ENCODE results near the gene TEX55. TPM values are rescaled to one million over a fixed set of nuclear protein-coding genes. Genes with fewer than 3 reads are reported as not detected.
"Not testable (repeated sequence)": the region's sequence is repeated elsewhere in the genome, so short reads cannot be mapped to it uniquely, and the experiment has no call there.

Gene TEX55
- total RNA-seq, 2 donors from 2014 or later: not detected

DNA sequence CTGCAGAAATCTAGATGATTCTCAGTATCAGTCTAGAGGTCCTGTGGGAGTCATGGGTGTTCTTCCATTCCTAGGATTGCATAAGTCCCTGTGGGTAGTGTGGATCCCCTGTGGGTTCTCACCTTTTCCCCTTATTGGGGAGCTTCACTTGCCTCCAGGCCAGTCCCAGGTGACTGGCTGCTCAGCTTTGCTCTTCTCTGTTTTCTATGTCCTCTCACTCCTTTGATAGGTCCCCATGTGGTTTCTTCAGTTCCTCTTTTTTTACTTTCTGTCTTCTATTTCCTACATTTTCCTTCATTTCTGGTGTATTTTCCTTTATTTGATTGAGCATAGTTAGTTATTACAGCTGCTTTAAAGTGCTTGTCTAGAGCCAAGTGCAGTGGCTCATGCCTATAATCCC lies 10.9 kb downstream of the TEX55 start:
- intact Hi-C loops (cut with DNase I): no loop called here
- H3K36me3 ChIP-seq (replicated peaks in 1 of 2; ENCODE audit: insufficient read depth in 1 of 2, low read depth in 2 of 2): no peaks in the 10 kb centered on the region
- no peak overlapping the region for H3K4me3 ChIP-seq
- ATAC-seq (no peak), DNase-seq (no peak)
- H3K9me3 ChIP-seq: no peaks in the 10 kb centered on the region
- no peak for TF ChIP-seq POLR2A (IDR thresholded peaks at IDR 0.05)
- TF ChIP-seq, protein P1, sequence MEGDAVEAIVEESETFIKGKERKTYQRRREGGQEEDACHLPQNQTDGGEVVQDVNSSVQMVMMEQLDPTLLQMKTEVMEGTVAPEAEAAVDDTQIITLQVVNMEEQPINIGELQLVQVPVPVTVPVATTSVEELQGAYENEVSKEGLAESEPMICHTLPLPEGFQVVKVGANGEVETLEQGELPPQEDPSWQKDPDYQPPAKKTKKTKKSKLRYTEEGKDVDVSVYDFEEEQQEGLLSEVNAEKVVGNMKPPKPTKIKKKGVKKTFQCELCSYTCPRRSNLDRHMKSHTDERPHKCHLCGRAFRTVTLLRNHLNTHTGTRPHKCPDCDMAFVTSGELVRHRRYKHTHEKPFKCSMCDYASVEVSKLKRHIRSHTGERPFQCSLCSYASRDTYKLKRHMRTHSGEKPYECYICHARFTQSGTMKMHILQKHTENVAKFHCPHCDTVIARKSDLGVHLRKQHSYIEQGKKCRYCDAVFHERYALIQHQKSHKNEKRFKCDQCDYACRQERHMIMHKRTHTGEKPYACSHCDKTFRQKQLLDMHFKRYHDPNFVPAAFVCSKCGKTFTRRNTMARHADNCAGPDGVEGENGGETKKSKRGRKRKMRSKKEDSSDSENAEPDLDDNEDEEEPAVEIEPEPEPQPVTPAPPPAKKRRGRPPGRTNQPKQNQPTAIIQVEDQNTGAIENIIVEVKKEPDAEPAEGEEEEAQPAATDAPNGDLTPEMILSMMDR (IDR thresholded peaks at IDR 0.05): no peak
- no peak overlapping the region for H3K27ac ChIP-seq
- no peaks in the 10 kb centered on the region for H3K27me3 ChIP-seq
- H3K4me1 ChIP-seq: peaks cover 7% of the 10 kb centered on the region

DNA sequence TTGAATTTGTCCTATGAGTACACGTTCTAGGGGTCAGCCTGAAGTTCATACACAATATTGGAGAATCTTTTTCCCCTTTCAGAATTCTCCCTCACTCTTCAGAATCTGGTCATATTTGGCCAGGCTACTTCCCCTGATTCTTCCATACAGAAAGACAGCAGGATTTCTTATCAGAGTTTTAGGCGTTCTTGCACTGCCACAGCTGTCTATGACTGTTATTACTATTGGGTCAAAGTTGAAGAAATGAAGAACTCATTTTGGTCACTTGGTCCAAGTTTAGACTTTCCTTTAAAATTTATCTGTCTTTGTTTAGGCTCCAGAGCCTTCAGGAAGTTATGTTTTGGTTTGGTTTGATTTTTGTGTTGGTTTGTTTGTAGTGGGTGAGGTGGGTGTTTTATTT lies 12.0 kb downstream of the TEX55 start:
- Histone ChIP-seq H3K4me1 (peaks cover 7% of the 10 kb centered on the region), H3K27ac (no peak overlapping the region), H3K4me3 (no peak overlapping the region), H3K27me3 (no peaks in the 10 kb centered on the region), H3K36me3 (replicated peaks in 1 of 2; ENCODE audit: insufficient read depth in 1 of 2, low read depth in 2 of 2) (no peaks in the 10 kb centered on the region), H3K9me3 (peaks cover 0 to 2% (median 0%) of the 10 kb centered on the region in 3 donors)
- intact Hi-C loops (cut with DNase I): no loop called here
- no peak for TF ChIP-seq POLR2A (IDR thresholded peaks at IDR 0.05)
- TF ChIP-seq, protein P1 (IDR thresholded peaks at IDR 0.05): no peak
- WGBS, 2 donors: 66 to 70% methylated on average over 2 of the region's 2 CpGs
- DNase-seq (no peak), ATAC-seq (no peak)

DNA sequence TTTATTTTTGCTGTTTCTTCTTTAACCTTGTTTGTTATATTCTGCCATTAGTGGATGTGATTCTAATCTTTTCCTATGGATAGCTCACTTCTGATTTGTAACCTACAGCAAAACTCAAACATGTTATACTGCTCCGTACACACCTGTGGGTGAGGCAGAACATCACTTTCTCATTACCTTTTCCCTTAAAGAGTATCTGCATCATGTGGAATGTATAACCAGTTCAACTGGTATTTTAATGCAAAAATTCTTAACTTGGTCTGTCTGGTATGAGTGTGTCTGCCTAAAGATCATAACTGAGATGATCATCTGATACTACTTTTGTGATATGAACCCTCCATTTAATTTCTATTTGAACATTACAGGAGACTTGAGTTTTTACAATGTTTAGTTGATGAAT lies 14.4 kb downstream of the TEX55 start:
- no peak for DNase-seq
- H3K9me3 ChIP-seq: peaks cover 0 to 2% (median 0%) of the 10 kb centered on the region in 3 donors
- 33 to 43% methylated on average over 1 of the region's 1 CpG for WGBS, 2 donors
- H3K4me1 ChIP-seq: peaks cover 7% of the 10 kb centered on the region
- no peak for ATAC-seq
- intact Hi-C loops (cut with DNase I): no loop called here
- H3K4me3 ChIP-seq: no peak overlapping the region
- TF ChIP-seq, protein P1 (IDR thresholded peaks at IDR 0.05): no peak
- no peak for TF ChIP-seq POLR2A (IDR thresholded peaks at IDR 0.05)
- no peaks in the 10 kb centered on the region for H3K27me3 ChIP-seq
- no peak overlapping the region for H3K27ac ChIP-seq
- H3K36me3 ChIP-seq (replicated peaks in 1 of 2; ENCODE audit: insufficient read depth in 1 of 2, low read depth in 2 of 2): no peaks in the 10 kb centered on the region

DNA sequence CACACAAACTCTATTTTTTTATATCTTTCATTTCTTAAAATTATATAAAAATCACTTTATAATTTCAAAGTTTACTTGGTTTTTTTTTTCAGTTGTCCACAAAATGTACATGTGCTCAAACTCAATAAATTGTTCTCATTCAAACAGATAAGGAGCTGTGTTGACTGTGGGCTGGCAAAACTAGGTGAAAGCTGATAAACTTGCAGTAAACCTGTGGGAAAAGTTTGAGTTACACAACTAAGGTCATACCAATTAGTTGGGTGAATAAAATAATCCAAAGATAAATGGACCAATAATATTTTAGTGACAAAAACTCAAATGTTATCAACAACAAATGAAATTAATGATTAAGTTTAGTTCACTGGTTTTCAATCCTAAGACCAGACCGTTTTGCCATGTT lies 14.8 kb downstream of the TEX55 start:
- ATAC-seq: no peak
- intact Hi-C loops (cut with DNase I): no loop called here

DNA sequence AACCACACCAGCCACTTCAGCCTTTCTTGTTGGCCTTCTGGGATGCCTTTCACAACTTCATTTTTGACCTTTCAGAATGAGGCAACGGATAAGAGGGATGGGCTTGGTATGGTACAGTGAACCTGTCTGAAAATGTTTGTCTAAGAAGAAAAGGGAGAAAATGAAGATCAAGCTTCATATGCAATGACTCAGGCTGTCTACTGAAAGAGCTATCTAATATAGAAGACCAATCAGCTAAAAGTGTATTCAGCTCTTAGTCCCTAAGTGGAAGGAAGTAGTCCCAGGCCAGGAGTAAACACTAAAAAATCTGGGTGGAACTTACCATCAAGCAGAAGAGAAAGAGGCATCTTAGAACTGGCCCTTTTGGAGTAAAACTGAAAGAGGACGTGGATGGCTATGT lies 15.3 kb downstream of the TEX55 start:
- Histone ChIP-seq H3K27me3 (no peaks in the 10 kb centered on the region), H3K4me1 (peaks cover 7% of the 10 kb centered on the region), H3K27ac (no peak overlapping the region), H3K36me3 (replicated peaks in 1 of 2; ENCODE audit: insufficient read depth in 1 of 2, low read depth in 2 of 2) (no peaks in the 10 kb centered on the region), H3K4me3 (no peak overlapping the region), H3K9me3 (peaks cover 0 to 2% (median 0%) of the 10 kb centered on the region in 3 donors)
- no peak for TF ChIP-seq POLR2A (IDR thresholded peaks at IDR 0.05)
- TF ChIP-seq, protein P1 (IDR thresholded peaks at IDR 0.05): no peak
- intact Hi-C loops (cut with DNase I): no loop called here
- DNase-seq: no peak
- WGBS, 2 donors: 42 to 48% methylated on average over 2 of the region's 2 CpGs
- ATAC-seq: no peak

More for the DNA sequence above, 14.8 kb downstream of the TEX55 start:
- no peak for DNase-seq
- TF ChIP-seq, protein P1 (IDR thresholded peaks at IDR 0.05): no peak
- TF ChIP-seq POLR2A (IDR thresholded peaks at IDR 0.05): no peak
- 4 to 15% methylated on average over 1 of the region's 1 CpG for WGBS, 2 donors
- Histone ChIP-seq H3K27ac (no peak overlapping the region), H3K36me3 (replicated peaks in 1 of 2; ENCODE audit: insufficient read depth in 1 of 2, low read depth in 2 of 2) (no peaks in the 10 kb centered on the region), H3K4me3 (no peak overlapping the region), H3K27me3 (no peaks in the 10 kb centered on the region), H3K4me1 (peaks cover 7% of the 10 kb centered on the region), H3K9me3 (peaks cover 0 to 2% (median 0%) of the 10 kb centered on the region in 3 donors)

DNA sequence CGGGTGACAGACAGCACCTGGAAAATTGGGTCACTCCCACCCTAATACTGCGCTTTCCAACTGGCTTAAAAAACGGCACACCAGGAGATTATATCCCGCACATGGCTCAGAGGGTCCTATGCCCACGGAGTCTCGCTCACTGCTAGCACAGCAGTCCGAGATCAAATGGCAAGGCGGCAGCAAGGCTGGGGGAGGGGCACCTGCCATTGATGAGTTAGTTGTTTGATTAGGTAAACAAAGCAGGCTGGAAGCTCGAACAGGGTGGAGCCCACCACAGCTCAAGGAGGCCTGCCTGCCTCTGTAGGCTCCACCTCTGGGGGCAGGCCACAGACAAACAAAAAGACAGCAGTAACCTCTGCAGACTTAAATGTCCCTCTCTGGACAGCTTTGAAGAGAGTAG lies 18.8 kb downstream of the TEX55 start:
- 78 to 83% methylated on average over 9 of the region's 9 CpGs for WGBS, 2 donors
- H3K36me3 ChIP-seq (replicated peaks in 1 of 2; ENCODE audit: insufficient read depth in 1 of 2, low read depth in 2 of 2); H3K9me3 ChIP-seq; H3K4me3 ChIP-seq; H3K4me1 ChIP-seq; DNase-seq; ATAC-seq; intact Hi-C loops (cut with DNase I); H3K27me3 ChIP-seq; H3K27ac ChIP-seq: not testable (repeated sequence)
